Caco-2 (cell line): ENCODE results near the gene PTGIS. TPM values are rescaled to one million over a fixed set of nuclear protein-coding genes. Genes with fewer than 3 reads are reported as not detected.

ENCODE experiments used
- BruUV-seq: library from RNA; stranded (reverse); fragments of 400-500 nt; replicated peaks from 2 replicates; lab custom pipeline; 2021; lab: Mats Ljungman, UMichigan
- CTCF ChIA-PET: fragments of 300-600 bp; sonication (Branson Sonifier 250); formaldehyde crosslinking; loops from one replicate; lab custom pipeline; 2022; ENCODE audit warnings: antibody characterized with exemption; lab: Charles Lee
- POLR2A ChIA-PET: fragments of 300-600 bp; sonication (Branson Sonifier 250); formaldehyde crosslinking; loops from one replicate; lab custom pipeline; 2022; ENCODE audit warnings: antibody characterized with exemption; lab: Charles Lee
- DNase-seq, 2 experiments: peaks; one replicate each; pipeline versions ENCODE4 v3.0.0 to v3.0.0-alpha.2; 2020 to 2022
- H3K27me3 ChIP-seq: replicated peaks from 2 replicates; pipeline ENCODE4 v1.6.0; 2011; ENCODE audit warnings: low read length; ENCODE audit not compliant: control insufficient read depth, insufficient read depth
- H3K36me3 ChIP-seq: 2 replicates; pipeline ENCODE4 v1.5.1; 2011; ENCODE audit warnings: low read length; ENCODE audit not compliant: control insufficient read depth, insufficient read depth
- H3K4me1 ChIP-seq: fragments of 250-450 bp; sonication (Bioruptor Pico); 2 replicates; pipeline ENCODE4 v1.5.1; 2020; ENCODE audit warnings: mild to moderate bottlenecking
- H3K4me3 ChIP-seq: 2 replicates; pipeline ENCODE4 v1.5.1; 2011; ENCODE audit warnings: low read depth, mild to moderate bottlenecking, control low read depth, low read length
- H3K9me3 ChIP-seq: fragments of 250-450 bp; sonication (Bioruptor Pico); 2 replicates; pipeline ENCODE4 v1.5.1; 2020; ENCODE audit warnings: mild to moderate bottlenecking, moderate library complexity
- H3K27ac Mint-ChIP-seq: one replicate; pipeline ENCODE4 v1.8.0; 2022; ENCODE audit warnings: mixed read lengths; ENCODE audit not compliant: unreplicated experiment
- H3K27me3 Mint-ChIP-seq: one replicate; pipeline ENCODE4 v1.8.0; 2022; ENCODE audit warnings: mixed read lengths; ENCODE audit not compliant: insufficient read depth, unreplicated experiment
- H3K36me3 Mint-ChIP-seq: one replicate; pipeline ENCODE4 v1.8.0; 2022; ENCODE audit warnings: mild to moderate bottlenecking, mixed read lengths; ENCODE audit not compliant: insufficient read depth, unreplicated experiment
- H3K4me1 Mint-ChIP-seq: one replicate; pipeline ENCODE4 v1.8.0; 2022; ENCODE audit warnings: low read depth, mixed read lengths; ENCODE audit not compliant: unreplicated experiment
- H3K4me3 Mint-ChIP-seq: one replicate; pipeline ENCODE4 v1.8.0; 2022; ENCODE audit warnings: mild to moderate bottlenecking, moderate library complexity, mixed read lengths; ENCODE audit not compliant: unreplicated experiment
- H3K9me3 Mint-ChIP-seq: one replicate; pipeline ENCODE4 v1.8.0; 2022; ENCODE audit warnings: mixed read lengths; ENCODE audit not compliant: unreplicated experiment
- CTCF ChIP-seq, 2 experiments: fragments of 200-600 bp in 1 of 2; IDR thresholded peaks; 1 replicate in 1 of 2; 2 replicates in 1 of 2; pipeline versions ENCODE4 v1.5.1 to v1.8.0; 2011 to 2022; ENCODE audit warnings: antibody characterized with exemption in 1 of 2, control low read depth in 1 of 2, inconsistent platforms in 1 of 2, low read depth in 1 of 2, low read length in 1 of 2, mild to moderate bottlenecking in 1 of 2, moderate library complexity in 1 of 2; ENCODE audit not compliant: insufficient read depth in 1 of 2, severe bottlenecking in 1 of 2, unreplicated experiment in 1 of 2
- intact Hi-C: fragments of 100-400 bp; cut with micrococcal nuclease; formaldehyde crosslinking; loops from one replicate; pipeline ENCODE4 v1.10.0; 2022; ENCODE audit not compliant: unreplicated experiment
- total RNA-seq: library from RNA; stranded (reverse); gene quantifications from 2 replicates; pipeline ENCODE4 v1.2.3, GENCODE V29; 2022

The PTGIS gene
- total RNA-seq, 1 experiment from 2014 or later, result 2.7 TPM

GRCh38 chr20:49476016-49476355 is 92.0 kb downstream of the PTGIS start:
- no peak overlapping the region for H3K27ac Mint-ChIP-seq
- H3K27me3 ChIP-seq, result peaks cover 1% of the 10 kb centered on the region
- H3K36me3 ChIP-seq, result no peaks in the 10 kb centered on the region
- TF ChIP-seq CTCF (IDR thresholded peaks at IDR 0.05; ENCODE audit: insufficient read depth in 1 of 2, low read depth in 1 of 2, low read length in 1 of 2, severe bottlenecking in 1 of 2, unreplicated experiment in 1 of 2), result no peak
- peaks cover 6% of the 10 kb centered on the region for H3K27me3 Mint-ChIP-seq
- ChIA-PET POLR2A (no interaction called here), CTCF (interaction anchor here (1.8 kb wide), 1 partner anchor 9 kb away, joined by 12 read pairs; no protein-coding TSS in a partner anchor)
- no peak for DNase-seq
- H3K4me3 ChIP-seq, result no peak overlapping the region
- intact Hi-C loops, result no loop called here
- no peak overlapping the region for H3K4me3 Mint-ChIP-seq
- no TSS peak for BruUV-seq
- H3K4me1 Mint-ChIP-seq, result peaks cover 7% of the 10 kb centered on the region
- H3K36me3 Mint-ChIP-seq, result no peaks in the 10 kb centered on the region
- H3K9me3 Mint-ChIP-seq, result no peaks in the 10 kb centered on the region
- H3K9me3 ChIP-seq, result no peaks in the 10 kb centered on the region
- H3K4me1 ChIP-seq, result peaks cover 5% of the 10 kb centered on the region; the same call in 1 of the 2 replicates

- Histone ChIP-seq H3K4me3 (no peak overlapping the region), H3K36me3 (no peaks in the 10 kb centered on the region), H3K9me3 (no peaks in the 10 kb centered on the region), H3K4me1 (peaks cover 5% of the 10 kb centered on the region; the same call in 1 of the 2 replicates), H3K27me3 (peaks cover 1% of the 10 kb centered on the region)
- DNase-seq, result no peak
- intact Hi-C loops, result no loop called here
- Mint-ChIP-seq H3K4me3 (no peak overlapping the region), H3K27ac (no peak overlapping the region), H3K9me3 (no peaks in the 10 kb centered on the region), H3K4me1 (peaks cover 7% of the 10 kb centered on the region), H3K36me3 (no peaks in the 10 kb centered on the region), H3K27me3 (peaks cover 10% of the 10 kb centered on the region)
- ChIA-PET CTCF (interaction anchor here (1.8 kb wide), 1 partner anchor 9 kb away, joined by 12 read pairs; no protein-coding TSS in a partner anchor), POLR2A (no interaction called here)
- no TSS peak for BruUV-seq
- TF ChIP-seq CTCF (IDR thresholded peaks at IDR 0.05; ENCODE audit: insufficient read depth in 1 of 2, low read depth in 1 of 2, low read length in 1 of 2, severe bottlenecking in 1 of 2, unreplicated experiment in 1 of 2), result no peak
Measured at GRCh38 chr20:49475292-49476015, 92.5 kb downstream of the PTGIS start.

GRCh38 chr20:49471397-49471796 is 96.5 kb downstream of the PTGIS start:
- no TSS peak for BruUV-seq
- no peak overlapping the region for H3K27ac Mint-ChIP-seq
- no peaks in the 10 kb centered on the region for H3K4me1 Mint-ChIP-seq
- H3K27me3 ChIP-seq, result peaks cover 1% of the 10 kb centered on the region
- POLR2A ChIA-PET, result no interaction called here
- intact Hi-C loops, result no loop called here
- H3K27me3 Mint-ChIP-seq, result peaks cover 33% of the 10 kb centered on the region
- no peak for TF ChIP-seq CTCF (IDR thresholded peaks at IDR 0.05; ENCODE audit: insufficient read depth in 1 of 2, low read depth in 1 of 2, low read length in 1 of 2, severe bottlenecking in 1 of 2, unreplicated experiment in 1 of 2)
- H3K4me1 ChIP-seq, result peaks cover 5% of the 10 kb centered on the region; the same call in 1 of the 2 replicates
- no peaks in the 10 kb centered on the region for H3K9me3 Mint-ChIP-seq
- H3K9me3 ChIP-seq, result peaks cover 2% of the 10 kb centered on the region; the same call in 1 of the 2 replicates
- no peak for DNase-seq
- no peak overlapping the region for H3K4me3 ChIP-seq
- H3K4me3 Mint-ChIP-seq, result no peak overlapping the region
- CTCF ChIA-PET, result no interaction called here
- H3K36me3 Mint-ChIP-seq, result no peaks in the 10 kb centered on the region
- no peaks in the 10 kb centered on the region for H3K36me3 ChIP-seq
